Esophagus muscularis mucosa (tissue), 4 donors: ENCODE measurements around the gene ELK3. TPM values are rescaled to one million over a fixed set of nuclear protein-coding genes. Genes with fewer than 3 reads are reported as not detected.

Experiments used
- DNase-seq: peaks from one replicate; pipeline ENCODE4 v3.0.0-alpha.2; 2017; ENCODE audit errors: extremely low spot score
- H3K27ac ChIP-seq, 4 donors: fragments of 200-600 bp; sonication (generic); replicated peaks in 1 of 4; 1 replicate in 3 of 4; 2 replicates in 1 of 4; pipeline ENCODE4 v1.5.1; 2016 to 2019; ENCODE audit warnings: mild to moderate bottlenecking in 1 of 4
- H3K27me3 ChIP-seq, 4 donors: fragments of 200-600 bp; sonication (generic); one replicate each; pipeline versions ENCODE4 v1.5.1 to v1.6.0; 2016 to 2019
- H3K36me3 ChIP-seq, 4 donors: fragments of 200-600 bp; sonication (generic); one replicate each; pipeline ENCODE4 v1.5.1; 2016 to 2019
- H3K4me1 ChIP-seq, 4 donors: fragments of 200-600 bp; sonication (generic); one replicate each; pipeline ENCODE4 v1.5.1; 2016 to 2019
- H3K4me3 ChIP-seq, 4 donors: fragments of 200-600 bp; sonication (generic); 1 replicate in 2 of 4; 2 replicates in 2 of 4; pipeline ENCODE4 v1.5.1; 2016 to 2019; ENCODE audit warnings: mild to moderate bottlenecking in 4 of 4, moderate library complexity in 1 of 4
- H3K9me3 ChIP-seq, 4 donors: fragments of 200-600 bp; sonication (generic); 1 replicate in 3 of 4; 2 replicates in 1 of 4; pipeline ENCODE4 v1.5.1; 2016 to 2019
- EP300 ChIP-seq: sonication (generic); formaldehyde crosslinking; IDR thresholded peaks from one replicate; pipeline ENCODE4 v1.6.1; 2017; ENCODE audit warnings: antibody characterized with exemption
- POLR2A ChIP-seq: fragments of 450-650 bp; IDR thresholded peaks from one replicate; pipeline ENCODE4 v1.6.1; 2017; ENCODE audit warnings: antibody characterized with exemption, moderate library complexity, mild to moderate bottlenecking, low read depth
- POLR2AphosphoS5 ChIP-seq, 2 donors: sonication (generic); formaldehyde crosslinking; IDR thresholded peaks; one replicate each; pipeline ENCODE4 v1.6.1; 2017; ENCODE audit warnings: antibody characterized with exemption in 2 of 2
- WGBS: methylation state at CpG from one replicate; pipeline ENCODE4 v1.1.5; 2018; 5-methylcytosine and 5-hydroxymethylcytosine counted together
- intact Hi-C: fragments of 100-400 bp; cut with DNase I; formaldehyde crosslinking; loops from one replicate; pipeline ENCODE4 v1.15.1; 2023
- total RNA-seq, 4 donors: library from RNA; depleted of rRNA; stranded (reverse); fragments of >200 nt; gene quantifications; one replicate each; pipeline versions ENCODE4 v1.1.0 to v1.2.1, GENCODE V29; 2016
- TF ChIP-seq, protein P1 (sequence below), 3 experiments: fragments of 200-600 bp in 2 of 3; fragments of 450-650 bp in 1 of 3; sonication (generic) in 2 of 3; IDR thresholded peaks; one replicate each; pipeline ENCODE4 v1.5.1; 2017 to 2019; ENCODE audit warnings: antibody characterized with exemption in 3 of 3, mild to moderate bottlenecking in 2 of 3, moderate library complexity in 1 of 3

The ELK3 gene
- total RNA-seq, 4 donors from 2014 or later, result 13.7 to 26.9 (median 25.7) TPM

DNA sequence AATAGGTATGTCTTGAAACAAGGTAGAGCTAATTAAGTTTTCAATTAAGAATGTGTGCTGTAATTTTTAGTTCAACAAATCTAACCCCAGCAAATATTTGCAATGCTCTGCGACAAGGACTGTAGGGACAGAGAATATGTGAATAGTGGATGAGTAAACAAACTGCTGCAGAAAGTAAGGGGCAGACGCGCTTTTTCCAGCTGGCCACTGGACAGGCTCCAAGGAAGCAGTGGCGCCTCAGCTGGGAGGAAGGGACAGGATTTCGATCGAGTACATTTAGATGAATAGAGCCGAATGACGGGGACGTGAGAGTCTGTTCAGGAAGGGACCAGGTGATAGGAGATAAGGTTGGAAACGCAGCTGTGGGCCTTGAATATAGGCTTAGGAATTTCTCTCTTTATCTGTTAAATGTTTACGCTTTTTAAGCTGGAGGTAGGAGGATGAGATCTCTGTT, 69.3 kb downstream of the ELK3 start:
- peak in 1 of 2 donors; percentile 35 for TF ChIP-seq POLR2AphosphoS5 (IDR thresholded peaks at IDR 0.05)
- TF ChIP-seq, protein P1, sequence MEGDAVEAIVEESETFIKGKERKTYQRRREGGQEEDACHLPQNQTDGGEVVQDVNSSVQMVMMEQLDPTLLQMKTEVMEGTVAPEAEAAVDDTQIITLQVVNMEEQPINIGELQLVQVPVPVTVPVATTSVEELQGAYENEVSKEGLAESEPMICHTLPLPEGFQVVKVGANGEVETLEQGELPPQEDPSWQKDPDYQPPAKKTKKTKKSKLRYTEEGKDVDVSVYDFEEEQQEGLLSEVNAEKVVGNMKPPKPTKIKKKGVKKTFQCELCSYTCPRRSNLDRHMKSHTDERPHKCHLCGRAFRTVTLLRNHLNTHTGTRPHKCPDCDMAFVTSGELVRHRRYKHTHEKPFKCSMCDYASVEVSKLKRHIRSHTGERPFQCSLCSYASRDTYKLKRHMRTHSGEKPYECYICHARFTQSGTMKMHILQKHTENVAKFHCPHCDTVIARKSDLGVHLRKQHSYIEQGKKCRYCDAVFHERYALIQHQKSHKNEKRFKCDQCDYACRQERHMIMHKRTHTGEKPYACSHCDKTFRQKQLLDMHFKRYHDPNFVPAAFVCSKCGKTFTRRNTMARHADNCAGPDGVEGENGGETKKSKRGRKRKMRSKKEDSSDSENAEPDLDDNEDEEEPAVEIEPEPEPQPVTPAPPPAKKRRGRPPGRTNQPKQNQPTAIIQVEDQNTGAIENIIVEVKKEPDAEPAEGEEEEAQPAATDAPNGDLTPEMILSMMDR (IDR thresholded peaks at IDR 0.05), result no peak
- TF ChIP-seq EP300, result no peak
- Histone ChIP-seq H3K4me1 (peaks cover 6 to 46% (median 39%) of the 10 kb centered on the region in 4 donors), H3K36me3 (peaks cover 0 to 55% (median 11%) of the 10 kb centered on the region in 4 donors), H3K4me3 (no peak overlapping the region), H3K9me3 (no peaks in the 10 kb centered on the region), H3K27ac (peak overlapping the region; percentile 50 to 56 (median 52)), H3K27me3 (no peaks in the 10 kb centered on the region)
- no peak for DNase-seq
- 33% methylated on average over 11 of the region's 11 CpGs for WGBS
- intact Hi-C loops, result no loop called here

DNA sequence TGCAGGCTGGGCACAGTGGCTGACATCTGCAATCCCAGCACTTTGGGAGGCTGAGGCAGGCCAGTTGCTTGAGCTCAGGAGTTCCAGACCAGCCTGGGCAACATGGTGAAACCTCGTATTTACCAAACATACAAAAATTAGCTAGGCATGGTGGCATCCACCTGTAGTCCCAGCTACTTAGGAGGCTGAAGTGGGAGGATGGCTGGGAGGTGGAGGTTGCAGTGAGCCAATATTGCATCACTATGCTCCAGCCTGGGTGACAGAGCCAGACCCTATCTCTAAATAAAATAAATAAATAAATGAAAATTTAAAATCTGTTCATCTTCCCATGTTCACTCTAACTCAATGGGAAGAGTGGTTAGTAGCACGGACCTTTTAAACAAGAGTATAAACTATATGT, 71.2 kb downstream of the ELK3 start:
- Histone ChIP-seq H3K36me3 (peaks cover 1 to 62% (median 17%) of the 10 kb centered on the region in 4 donors), H3K9me3 (no peaks in the 10 kb centered on the region), H3K27me3 (no peaks in the 10 kb centered on the region), H3K27ac (no peak overlapping the region), H3K4me1 (peaks cover 4 to 34% (median 27%) of the 10 kb centered on the region in 4 donors), H3K4me3 (no peak overlapping the region)
- WGBS, result 95% methylated on average over 2 of the region's 2 CpGs
- DNase-seq, result no peak
- intact Hi-C loops, result no loop called here
- TF ChIP-seq, protein P1 (IDR thresholded peaks at IDR 0.05), result no peak
- no peak for TF ChIP-seq EP300

DNA sequence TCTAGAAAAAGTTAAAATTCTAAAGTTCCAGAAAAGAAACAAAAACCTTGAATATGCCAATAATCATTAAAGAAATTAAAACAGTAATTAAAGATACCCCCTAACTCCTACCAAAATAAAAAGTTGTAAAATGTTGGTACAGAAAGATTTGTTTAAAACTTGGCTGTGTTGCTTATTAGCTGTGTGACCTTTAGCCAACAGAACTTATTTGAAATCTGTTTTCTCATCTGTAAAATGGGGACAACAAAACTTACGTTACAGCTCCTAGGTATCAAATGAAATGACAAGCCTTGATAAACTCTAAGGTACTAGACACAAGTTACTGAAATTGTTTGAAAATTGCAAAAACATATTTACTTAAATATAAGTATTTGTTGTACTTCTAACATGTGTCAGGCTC, 71.7 kb downstream of the ELK3 start:
- WGBS, result 90% methylated on average over 1 of the region's 1 CpG
- Histone ChIP-seq H3K9me3 (no peaks in the 10 kb centered on the region), H3K4me1 (peaks cover 4 to 34% (median 25%) of the 10 kb centered on the region in 4 donors), H3K27ac (no peak overlapping the region), H3K36me3 (peaks cover 4 to 62% (median 21%) of the 10 kb centered on the region in 4 donors), H3K27me3 (no peaks in the 10 kb centered on the region), H3K4me3 (no peak overlapping the region)
- no peak for DNase-seq
- TF ChIP-seq POLR2A, result no peak
- no peak for TF ChIP-seq POLR2AphosphoS5 (IDR thresholded peaks at IDR 0.05)
- TF ChIP-seq, protein P1 (IDR thresholded peaks at IDR 0.05), result no peak
- no peak for TF ChIP-seq EP300
- intact Hi-C loops, result no loop called here

DNA sequence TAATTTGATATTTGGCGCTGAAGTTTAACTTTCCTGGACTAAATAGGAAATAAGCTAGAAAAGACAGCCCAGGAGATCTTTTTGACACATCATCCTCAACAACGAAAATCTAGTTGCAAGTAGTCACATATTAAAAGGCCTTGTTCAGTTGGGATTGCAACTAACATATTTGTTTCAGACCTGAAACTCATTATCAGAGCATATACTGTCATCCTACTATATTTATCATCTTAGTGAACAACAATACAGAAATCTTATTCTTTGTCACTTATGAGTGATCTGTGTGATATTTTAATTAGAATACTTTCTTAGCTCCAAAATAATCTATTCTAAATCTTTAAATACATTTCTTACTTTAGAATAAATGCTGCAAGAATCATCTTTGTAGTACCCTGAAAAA, 72.1 kb downstream of the ELK3 start:
- no peak for TF ChIP-seq POLR2AphosphoS5 (IDR thresholded peaks at IDR 0.05)
- no peak for TF ChIP-seq EP300
- TF ChIP-seq POLR2A, result no peak
- TF ChIP-seq, protein P1 (IDR thresholded peaks at IDR 0.05), result no peak
- 87% methylated on average over 2 of the region's 2 CpGs for WGBS
- H3K36me3 ChIP-seq, result peaks cover 4 to 62% (median 23%) of the 10 kb centered on the region in 4 donors
- no peaks in the 10 kb centered on the region for H3K27me3 ChIP-seq
- intact Hi-C loops, result no loop called here
- no peaks in the 10 kb centered on the region for H3K9me3 ChIP-seq
- H3K27ac ChIP-seq, result no peak overlapping the region
- H3K4me3 ChIP-seq, result no peak overlapping the region
- H3K4me1 ChIP-seq, result peaks cover 4 to 33% (median 24%) of the 10 kb centered on the region in 4 donors
- no peak for DNase-seq
